Amniotic epithelial cell (primary cell): ENCODE results near the gene TBX19.

Source experiments
- DNase-seq: peaks from one replicate; pipeline ENCODE4 v3.0.0-alpha.2; 2010; ENCODE audit warnings: low read depth

TBX19 gene

DNA sequence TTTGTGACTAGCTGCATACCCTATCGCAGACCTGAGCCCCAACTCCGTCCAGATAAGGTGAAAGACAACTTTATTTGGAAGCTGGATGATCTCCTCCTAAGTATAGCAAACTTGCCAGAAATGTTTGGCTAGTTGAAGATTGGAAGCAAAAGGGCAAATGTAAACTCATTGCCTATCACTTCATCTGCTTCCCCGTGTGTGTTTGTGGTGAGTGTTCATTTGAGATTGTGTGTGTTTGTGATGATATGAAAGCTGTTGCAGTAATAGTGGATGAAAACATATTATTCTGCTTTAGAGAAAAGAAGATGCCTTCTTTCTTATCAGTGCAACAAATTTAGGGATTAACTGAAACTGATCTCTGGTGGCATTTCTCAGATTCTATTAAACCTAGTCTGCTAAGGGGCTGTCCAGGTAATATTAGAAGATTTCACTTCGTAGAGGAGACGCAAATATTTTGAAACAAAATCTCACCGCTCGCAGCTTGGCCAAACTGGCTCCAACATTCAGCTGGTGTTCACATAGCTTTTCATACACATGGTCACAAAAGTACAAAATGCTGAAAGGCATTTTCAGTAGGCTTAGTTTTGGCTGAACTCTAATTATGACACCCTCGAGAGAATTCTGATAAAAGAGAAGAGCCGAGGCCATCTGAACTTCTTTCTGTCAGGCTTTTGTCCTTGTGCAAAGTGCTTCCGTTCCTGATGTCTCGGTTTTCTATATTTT is 1.1 kb downstream of the TBX19 start:
- DNase-seq: no peak

DNA sequence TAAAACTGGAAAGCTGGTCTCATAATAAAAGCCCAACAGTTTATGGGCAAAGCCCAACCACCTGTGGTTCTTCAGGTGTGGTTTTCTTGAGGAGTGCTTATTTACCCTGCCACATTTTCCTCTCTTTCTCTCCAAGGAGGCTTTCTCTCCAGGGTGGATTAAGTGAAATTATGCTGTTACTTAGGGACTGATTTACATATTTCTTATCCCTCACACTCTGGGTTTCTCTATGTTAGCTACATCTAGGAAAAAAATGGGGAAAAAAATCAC is 4.8 kb downstream of the TBX19 start:
- DNase-seq: no peak

DNA sequence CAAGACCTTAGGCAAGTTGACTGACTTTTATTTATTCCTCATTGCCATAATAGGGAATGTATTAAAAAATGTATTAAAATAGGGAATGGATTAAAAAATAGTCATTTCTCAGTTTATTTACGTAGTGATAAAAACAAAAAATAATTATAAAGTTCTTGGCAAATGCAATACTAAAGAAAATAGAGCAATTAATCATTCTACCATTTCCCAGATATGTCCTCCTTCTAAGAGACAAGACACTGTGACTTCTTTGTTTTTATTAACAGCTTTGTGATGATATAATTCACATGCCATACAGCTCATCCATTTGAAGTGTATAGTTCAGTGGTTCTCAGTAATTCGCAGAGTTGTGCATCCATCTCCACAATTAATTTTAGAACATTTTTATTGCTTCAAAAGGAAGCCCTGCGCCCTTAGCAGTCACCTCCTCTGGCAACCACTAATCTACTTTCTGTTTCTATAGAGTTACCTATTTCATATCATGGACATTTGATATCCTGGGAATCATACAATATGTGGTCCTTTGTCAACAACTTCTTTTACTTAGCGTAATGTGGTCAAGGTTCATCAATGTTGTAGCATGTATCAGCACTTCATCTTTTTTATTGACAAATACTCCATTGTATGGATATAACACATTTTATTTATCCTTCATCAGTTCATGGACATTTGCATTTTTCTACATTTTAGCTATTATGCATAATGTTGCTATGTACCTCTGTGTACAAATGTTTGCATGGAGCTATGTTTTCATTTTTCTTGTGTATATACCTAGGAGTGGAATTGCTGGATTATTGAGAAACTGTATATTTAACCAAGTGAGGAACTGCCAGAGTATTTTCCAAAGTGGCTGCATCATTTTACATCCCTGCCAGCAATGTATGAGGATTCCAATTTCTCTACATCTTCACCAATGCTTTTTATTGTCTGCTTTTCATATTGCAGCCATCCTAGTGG is 5.6 kb downstream of the TBX19 start:
- no peak for DNase-seq

DNA sequence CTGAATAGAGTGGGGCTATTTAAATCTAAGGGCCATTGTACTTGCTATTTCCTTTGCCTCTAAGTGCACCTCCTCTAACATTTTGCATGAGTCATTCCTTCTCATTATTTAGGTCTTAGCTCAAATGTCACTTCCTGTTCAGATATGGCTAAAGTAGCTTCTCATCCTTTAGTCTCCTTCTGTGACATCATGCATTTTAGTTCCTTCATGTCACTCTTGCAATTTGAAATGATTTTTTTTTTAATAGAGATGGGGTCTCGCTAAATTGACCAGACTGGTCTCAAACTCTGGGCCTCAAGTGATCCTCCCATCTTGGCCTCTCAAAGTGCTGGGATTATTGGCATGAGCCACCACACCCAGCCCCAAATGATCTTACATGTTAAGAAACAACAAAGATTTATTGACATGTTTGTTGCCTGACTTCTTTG is 6.6 kb downstream of the TBX19 start:
- DNase-seq: peak; percentile 56

DNA sequence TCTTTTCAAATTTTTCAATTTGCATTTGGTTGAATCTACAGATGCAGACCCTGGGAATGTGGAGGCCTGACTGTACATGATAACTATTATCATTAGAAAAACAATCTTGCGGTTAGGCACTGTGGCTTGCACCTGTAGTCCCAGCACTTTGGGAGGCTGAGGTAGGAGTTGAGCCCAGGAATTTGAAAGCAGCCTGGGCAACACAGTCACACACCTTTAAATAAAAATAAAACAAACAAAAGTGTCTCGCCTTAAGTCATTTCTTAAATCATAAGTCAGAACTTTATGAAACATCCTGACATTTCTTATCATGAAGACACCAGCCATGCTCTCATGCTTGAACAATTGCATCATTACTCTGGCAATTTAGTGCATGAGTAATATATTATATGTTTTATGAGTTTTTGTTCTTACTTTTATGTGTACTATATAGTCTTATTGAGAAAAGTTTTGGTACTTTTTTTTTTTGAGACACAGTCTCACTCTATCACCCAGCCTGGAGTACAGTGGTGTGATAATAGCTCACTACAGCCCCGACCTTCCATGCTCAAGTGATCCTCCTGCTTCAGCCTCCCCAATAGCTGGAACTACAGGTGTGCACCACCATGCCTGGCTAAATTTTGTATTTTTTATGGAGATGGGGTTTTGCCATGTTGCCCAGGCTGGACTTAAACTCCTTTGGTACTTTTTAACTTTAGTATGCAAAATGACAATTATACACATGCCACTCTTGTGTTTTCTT is 7.8 kb downstream of the TBX19 start:
- DNase-seq: peak; percentile 86

DNA sequence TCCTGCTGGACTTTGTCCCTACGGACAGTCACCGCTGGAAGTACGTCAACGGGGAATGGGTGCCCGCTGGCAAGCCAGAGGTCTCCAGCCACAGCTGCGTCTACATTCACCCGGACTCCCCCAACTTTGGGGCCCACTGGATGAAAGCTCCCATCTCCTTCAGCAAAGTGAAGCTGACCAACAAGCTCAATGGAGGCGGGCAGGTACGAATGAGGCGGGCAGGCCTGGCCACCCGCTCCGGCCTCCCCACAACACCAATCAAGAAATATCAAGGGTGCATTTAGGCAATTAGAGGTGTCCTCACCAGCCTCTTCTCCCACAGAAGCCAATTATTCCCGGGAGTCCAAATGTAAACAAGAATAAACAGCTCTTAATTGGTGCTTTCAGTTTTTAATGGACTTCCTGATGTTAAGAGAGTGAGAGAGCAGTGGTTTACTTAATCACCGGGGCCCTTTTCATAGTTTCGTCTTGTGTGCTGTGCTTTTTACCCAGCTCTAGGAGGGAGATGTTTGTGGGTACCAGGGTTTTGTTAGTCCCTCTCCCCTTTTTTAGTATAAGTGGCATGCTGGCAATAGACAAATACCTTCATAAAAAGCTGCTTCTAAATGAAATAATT is 10.7 kb downstream of the TBX19 start:
- DNase-seq: no peak

DNA sequence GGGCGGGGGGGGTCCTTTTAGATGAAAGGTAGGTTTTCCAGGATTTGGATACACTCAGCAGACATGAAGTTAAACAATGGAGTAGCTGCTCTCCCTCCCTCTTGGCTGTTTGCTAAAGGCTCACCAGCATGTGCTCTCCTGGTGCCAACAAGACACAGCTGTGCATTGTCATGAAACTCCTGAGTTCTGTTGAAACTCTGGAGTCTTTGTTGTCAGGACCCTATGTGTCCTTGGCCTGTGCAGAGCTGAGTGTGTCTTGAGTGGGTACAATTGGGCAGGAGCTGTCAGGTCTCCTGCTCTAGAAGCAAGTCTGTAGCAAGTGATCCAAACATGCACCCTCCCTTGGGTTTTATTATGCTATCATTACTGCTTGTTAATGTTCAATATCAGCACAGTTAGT is 12.7 kb downstream of the TBX19 start:
- DNase-seq: no peak

DNA sequence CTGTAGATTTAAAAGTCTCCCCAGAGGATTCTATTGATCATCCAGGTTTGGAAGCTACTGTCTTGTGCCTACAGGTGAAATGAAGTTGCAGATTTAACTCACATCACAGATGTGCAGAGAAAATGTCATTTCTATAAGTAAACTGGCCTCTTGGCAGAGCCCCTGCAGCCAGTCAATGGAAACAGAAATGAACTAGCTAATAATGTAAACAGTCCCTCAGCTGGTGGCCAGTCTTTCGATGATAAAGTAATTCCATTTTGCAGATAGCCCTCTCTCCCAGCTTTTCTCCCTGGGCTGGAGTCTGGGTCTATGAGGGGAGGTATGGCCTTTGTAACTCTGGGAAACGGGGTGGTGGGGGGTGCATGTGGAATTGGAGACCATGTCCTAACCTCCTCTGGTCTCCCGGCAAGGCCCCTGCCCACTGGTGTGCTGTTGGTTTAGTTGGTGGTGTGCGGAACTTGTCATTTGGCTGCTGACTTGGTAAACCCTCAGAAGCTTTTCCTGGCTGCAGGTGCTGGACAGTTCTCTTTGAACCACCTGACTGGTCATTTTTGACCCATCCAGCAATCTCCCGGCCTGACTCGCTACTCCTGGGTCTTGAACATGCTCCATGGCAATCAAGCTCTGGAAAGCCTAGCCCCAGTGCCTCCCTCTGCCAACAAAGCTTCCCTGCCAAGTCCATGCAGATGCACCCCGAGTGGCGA is 14.9 kb downstream of the TBX19 start:
- no peak for DNase-seq

DNA sequence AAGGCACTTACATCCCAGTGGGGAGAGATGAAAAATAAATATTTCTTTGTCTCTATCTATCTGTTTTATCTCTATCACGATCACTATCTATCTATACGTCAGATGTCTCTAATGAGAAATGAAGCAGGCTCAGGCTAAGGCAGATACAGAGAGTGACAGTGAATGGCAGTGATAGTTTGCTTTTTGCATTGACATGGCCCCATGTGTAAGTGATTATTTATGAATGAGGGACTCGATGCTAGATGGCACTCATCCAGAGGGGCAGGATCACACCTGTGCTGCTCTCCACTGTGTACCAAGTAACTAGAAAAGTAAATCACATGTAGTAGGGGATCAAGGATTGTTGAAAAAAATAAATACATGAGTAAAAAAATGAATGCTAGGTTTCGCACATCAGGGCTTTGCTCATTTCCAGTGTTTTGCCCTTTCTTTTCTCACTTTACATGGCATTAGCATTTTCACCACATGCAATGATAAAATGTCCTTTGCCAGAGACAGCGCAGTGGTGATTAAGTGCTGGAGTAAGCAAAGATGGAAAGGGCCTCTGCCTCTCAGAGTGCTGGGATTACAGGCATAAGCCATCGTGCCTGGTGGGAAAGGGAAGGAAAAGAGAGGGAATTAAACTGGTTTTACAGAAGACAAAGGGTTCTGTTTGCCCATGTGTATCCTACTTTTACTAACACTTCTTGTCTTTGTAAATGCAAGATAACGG is 16.5 kb downstream of the TBX19 start:
- DNase-seq: peak; percentile 13

DNA sequence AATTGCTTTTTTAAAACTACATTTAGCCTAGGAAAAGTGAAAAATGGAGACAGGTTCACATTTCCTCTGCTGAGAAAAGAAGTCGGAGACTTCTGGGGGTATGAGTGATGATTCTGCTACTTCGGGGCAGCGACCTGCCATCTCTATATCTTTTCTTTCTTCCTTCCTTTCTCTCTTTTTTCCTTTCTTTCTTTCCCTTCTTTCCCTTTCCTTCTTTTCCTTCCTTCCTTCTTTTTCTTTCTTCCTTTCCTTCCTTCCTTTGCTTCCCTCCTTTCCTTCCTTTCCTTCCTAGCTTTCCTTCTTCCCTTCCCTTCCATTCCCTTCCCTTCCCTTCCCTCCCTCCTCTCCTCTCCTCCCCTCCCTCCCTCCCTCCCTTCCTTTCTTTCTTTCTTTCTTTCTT is 17.8 kb downstream of the TBX19 start:
- DNase-seq: no peak

DNA sequence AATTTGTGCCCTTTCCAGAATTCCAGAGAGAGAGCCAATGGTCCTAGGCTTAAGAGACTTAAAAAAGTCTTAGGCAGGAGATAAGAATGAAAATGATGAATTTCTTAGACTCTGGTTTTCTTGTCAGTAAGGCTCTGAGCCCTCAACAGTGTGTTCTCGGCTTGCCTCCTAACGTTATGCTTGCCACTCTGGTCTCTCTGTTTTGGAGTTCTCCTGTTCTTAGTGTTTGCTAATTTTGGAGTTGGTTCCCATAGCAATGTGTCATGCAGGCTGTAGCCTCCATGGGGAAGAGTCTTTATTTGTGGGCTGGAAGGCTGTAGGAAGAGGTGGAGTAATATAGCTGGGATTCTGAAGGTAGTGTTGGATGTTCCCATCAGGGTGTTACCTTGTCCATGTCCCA is 19.9 kb downstream of the TBX19 start:
- no peak for DNase-seq

DNA sequence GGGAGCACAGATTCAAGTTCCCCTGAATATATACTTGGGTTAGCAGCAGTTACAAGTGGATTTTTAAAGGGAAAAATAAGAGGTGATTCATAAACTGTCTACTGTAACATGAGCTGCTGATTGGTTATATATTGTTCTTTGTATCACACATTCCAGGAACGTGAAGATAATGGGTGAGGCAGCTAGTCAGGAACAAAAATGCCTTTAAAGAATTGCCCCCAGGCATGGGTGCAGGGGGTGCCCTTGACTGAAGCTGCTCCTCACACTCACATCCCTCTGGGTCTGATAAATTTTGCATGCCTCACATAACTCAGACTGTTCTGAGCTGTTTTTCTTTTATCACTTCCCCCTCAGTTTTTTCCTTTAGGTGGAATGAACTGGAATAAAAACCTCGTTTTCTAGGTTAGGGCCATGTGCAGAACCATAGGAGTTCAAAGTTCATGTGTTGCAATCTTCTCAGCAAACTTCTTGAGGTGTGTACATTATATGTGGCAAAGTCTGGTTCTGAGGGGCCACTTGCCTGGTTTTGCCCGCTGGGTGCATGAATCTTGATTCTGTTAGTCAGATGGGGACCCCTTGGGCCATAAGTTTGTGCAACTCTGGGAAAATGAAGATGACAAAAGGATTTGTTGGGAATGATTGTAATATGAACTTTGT is 21.1 kb downstream of the TBX19 start:
- DNase-seq: peak; percentile 59

DNA sequence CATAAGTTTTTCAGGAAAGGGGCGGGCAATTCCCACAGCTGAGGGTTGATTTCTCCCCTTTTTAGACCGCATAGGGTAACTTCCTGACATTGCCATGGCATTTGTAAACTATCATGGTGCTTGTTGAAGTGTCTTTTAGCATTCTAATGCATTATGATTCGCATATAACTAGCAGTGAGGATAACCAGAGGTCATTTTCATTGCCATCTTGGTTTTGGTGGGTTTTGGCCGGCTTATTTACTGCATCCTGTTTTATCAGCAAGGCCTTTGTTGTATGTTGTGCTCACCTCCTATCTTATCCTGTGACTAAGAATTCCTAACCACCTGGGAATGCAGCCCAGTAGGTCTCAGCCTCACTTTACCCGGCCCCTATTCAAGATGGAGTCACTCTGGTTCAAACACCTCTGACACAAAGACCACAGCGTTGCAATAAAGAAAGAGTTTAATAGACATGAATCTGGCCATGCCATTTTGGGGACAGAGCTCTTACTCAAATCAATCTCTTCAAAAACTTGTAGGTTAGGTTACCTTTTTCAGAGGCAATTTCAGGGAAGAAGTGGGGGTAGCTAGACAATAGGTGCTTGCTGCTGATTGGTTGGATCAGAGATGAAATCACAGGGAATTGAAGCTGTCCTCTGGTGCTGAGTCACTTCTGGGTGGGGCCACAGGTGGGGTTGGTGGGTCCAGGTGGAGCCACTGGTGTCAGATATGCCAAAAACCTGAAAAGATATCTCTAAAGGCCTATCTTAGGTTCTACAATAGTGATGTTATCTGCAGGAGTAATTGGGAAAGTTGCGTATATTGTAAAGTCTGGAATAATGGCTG is 23.3 kb downstream of the TBX19 start:
- no peak for DNase-seq

DNA sequence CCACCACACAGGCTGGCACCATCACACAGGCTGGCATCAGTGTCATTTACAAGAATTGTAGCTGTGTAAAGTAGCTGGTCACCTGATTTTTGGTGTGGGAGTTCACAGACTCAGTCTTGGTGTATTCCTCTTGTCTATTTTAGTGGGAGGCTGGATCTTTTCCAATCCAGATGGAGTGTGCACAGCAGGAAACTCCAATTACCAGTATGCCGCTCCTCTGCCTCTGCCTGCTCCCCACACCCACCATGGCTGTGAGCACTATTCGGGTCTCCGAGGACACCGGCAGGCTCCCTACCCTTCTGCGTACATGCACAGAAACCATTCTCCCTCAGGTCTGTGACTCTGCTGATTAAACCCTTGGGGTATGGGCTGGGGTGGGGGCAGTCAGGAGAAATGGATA is 24.2 kb downstream of the TBX19 start:
- no peak for DNase-seq

DNA sequence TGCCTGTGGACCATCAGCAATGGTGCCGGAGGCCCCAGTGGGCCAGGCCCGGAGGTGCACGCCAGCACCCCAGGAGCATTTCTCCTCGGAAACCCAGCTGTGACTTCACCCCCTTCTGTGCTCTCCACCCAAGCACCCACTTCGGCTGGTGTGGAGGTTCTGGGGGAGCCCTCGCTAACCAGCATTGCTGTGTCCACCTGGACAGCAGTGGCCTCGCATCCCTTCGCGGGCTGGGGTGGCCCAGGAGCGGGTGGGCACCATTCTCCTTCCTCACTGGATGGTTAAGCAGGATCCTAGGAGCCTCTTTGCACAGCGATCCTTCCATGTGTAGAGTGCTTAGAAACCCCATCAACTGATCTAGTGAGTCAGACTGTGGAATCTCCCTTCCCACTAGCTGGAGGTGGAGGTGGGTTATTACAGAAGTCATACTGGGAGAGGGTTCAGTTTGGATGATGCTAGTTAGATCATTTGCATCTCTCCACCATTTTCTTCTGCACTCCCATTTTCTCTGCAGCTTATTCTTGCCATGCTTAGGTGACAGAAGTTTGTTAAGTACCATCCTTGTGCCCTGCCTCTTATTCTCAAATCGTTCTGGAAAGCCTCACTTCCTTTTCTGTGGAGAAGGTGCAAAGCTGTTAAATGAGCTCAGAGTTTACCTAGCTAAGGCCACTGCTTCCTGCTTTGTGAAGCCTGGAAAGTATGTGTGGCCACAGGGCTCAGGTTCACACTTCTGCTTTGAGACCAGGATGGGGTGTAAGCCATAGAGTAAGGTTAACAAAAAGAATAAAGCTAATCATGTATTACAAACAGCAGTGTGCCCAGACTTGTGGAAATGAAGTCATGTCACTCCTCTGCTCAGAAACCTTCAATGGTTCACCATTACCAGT is 32.3 kb downstream of the TBX19 start:
- DNase-seq: no peak

DNA sequence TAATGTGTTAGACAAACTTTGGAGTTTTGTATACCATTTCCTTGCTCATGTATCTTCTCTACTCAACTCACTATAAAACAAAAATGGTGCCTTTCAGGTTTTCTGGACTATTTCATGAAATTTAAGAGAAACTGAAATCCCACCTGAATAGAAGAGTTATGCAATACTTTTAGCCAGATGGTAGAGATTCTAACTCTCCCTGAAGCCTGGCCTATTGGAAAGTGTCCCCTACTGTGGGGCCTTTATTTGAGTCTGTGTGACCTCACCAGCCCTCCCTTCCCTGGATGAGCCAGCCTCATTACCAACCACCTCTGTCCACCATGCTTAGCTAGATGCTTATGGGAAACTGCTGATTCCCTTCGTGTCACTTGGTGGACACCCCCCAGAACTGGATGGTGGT is 35.5 kb downstream of the TBX19 start:
- DNase-seq: no peak

DNA sequence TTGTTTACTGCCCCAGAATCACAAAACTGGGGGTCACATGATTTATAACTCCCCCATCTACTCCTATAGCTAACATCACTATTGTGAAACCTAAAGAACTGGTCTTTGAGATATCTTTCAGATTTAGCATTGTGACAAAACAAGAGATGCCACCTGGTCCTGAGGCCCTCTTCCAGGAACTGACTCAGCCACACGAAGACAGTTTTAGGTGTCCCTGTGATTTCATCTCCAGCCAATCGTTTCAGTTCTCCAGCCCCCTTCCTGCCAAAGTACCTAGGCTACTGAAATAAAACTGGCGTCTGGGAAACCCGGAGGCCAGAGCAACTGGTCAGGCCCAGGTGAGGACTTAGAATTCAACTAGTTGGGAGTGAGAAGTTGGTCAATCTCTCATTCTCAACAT is 36.6 kb downstream of the TBX19 start:
- DNase-seq: no peak

DNA sequence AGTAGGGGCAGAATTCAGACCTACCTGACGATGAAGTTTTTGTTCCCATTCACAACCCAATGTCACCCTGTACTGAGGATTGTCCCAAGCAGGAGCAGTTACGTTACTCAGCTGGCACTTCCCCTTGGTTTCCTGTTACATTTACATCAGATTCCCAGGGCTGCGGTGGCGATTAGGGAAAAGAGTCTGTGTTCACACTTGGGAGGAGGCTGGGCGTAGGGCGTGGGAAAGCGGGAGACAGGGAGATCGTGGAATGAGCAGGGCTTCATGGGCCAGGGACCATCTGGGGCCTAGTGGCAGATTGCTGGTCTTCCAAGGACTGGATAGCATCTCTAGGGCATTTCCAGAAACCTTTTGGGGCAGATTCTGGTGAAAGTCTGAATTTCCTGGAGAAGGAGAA is 39.0 kb downstream of the TBX19 start:
- no peak for DNase-seq

DNA sequence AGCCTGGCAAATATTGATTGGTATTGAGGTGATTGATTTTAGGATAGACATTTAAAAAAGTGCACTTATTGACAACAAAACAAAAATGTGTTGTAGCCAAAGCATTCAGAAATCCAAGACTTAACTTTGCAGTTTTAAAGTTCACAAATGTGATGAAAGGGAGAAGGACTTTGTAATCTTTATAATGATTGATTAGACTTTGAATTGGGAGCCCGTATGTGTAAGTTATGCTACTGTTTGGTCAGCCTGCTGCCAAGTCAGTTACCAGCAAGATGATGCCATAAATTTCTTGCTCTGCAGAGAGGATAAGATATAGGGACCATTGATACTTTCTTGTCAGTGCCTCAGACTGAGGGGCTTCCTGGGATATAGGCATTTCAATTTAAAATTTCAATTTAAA is 39.5 kb downstream of the TBX19 start:
- DNase-seq: no peak
